ENCODE data around the gene MS4A10.
"Not testable (repeated sequence)": the region's sequence is repeated elsewhere in the genome, so short reads cannot be mapped to it uniquely, and the experiment has no call there.

MS4A10 gene

DNA sequence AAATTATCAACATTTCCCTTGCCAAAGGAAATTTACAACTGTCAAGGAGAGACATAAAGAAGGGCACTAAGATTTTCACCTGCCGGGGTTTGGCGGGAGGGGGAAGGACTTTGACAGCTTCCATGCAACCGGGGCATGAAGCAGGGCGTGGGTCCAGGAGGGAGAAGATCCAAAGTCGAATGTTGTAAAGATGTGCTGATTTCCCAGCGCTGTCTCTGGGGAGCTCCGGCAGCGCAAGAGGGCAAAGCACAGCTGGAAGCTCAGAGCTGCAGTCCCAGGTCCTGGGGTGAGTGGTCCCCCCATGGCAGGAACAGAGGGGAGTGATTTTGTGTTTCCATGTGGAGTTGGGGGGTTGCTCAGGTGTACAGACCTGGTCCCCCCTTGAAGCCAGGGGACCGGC lies at the start of gene MS4A10:
Gene MS4A10 (plus strand): TSS at position 198 of the 400 bp plus-strand sequence. CDS start 5,003 bp downstream, outside the sequence.
- DNase-seq (ENCODE audit: low read depth): no peak

DNA sequence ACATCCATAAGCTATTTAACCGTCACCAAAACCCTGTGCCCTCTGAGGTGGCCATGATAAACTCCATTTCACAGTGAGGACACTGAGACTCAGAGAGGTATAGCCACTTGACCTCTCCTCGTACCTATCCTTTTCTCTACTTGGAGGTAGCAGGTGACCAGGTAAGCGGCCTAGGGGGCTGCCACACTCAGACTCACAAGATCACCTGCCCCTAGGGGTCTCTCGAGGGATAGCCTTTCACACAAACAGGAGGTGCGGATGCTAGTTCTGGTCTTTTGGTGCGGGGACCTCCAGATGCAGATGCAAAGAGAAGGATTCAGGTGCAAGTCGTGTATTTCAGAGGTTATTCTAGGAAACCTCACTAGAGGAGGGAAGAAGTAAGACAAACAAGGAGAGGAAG lies 46.0 kb upstream of the MS4A10 start:
- no peak for DNase-seq (ENCODE audit: low read depth)

DNA sequence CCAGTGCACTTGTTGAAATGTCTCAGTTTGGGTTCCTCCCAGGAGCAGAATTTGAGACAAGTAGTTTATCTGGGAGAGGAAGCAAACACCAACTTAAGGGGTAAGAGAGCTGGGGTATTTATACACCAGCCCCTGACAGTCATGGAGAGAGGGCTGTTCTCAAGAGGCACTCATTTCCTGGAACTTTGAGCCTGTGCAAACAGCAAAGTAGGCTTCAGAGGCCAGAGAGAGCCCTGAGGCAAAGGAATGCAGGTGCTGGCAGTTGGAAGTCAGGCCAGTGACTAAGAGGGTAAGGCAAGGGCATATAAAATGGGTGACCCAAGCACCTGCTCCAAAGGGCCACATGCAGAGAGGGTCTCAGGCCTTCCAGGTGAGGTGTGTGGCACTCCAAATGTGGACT lies 44.6 kb upstream of the MS4A10 start:
- no peak for DNase-seq (ENCODE audit: low read depth)

DNA sequence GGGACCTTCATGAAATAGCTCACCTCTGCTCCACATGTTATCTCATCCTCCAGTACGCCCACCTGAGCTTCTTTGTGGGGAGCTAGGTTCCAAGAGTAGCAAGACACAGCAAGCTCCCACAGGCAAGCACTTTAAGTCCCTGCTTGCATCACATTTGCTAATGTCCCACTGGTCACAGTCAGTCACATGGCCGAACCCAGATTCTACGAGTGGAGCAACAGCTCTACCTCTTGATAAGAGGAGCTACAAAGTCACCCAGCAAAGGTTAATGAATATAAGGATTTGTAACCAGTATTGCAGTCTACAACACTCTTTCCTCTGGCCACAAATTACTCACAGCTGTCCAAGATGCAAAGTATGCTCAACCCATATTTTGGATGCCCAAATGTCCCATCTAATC lies 43.7 kb upstream of the MS4A10 start:
- DNase-seq (ENCODE audit: low read depth): no peak

DNA sequence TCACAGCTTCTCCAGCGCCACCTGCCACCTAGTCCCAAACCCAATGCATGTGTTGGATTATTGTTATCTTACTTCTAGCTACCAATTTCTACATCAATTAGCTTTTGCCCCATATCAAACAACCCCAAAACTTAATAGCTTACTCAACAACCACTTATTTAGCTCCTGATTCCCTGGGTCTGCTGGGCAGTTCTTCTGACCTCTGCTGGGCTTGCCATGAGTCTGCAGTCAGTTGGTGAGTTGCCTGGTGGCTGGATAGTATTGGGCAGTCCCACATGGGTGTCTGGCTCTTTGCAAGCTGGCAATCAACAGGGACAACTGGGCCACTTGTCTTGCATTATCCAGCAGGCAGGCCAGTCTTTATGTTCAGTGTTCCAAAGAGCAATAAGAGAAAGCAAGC lies 42.1 kb upstream of the MS4A10 start:
- no peak for DNase-seq (ENCODE audit: low read depth)

DNA sequence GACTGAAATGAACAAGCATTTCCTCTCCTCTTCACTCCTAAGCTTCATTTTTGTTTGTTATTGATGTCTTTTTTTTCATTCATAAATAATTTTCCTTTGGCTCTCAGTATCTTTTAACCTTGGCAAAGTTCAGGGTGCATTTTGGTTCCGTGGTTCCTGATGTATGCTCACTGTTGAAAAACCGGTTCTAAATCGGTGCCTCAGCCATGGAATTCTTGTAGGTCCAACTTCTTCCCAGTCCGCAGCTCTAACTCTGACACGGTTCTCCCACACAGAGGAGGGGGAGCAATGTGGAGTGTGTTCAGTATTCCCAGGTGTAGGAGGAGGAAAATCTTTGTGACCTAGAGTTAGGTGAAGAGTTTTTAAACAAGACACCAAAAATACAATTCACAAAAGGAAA lies 41.0 kb upstream of the MS4A10 start:
- DNase-seq (ENCODE audit: low read depth): no peak

DNA sequence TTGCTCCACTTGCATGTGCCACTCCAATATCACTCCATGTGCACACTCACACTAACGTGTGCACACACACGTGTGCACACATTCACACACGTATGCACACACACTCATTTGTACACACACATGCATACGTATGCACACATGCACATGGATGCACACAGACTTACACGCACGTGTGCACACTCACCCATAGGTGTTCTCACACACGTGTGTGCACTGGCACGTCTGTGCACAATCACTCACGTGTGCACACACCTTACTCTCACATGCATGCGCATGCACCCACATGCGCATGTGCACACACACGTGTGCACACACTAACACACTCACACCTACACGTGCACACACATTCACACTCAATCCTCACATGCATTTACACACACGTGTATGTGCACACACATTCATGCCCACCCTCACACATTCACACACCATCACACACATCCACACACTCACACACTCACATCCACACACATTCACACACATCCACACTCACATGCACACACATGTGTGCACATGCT lies 37.7 kb upstream of the MS4A10 start:
- no peak for DNase-seq (ENCODE audit: low read depth)

DNA sequence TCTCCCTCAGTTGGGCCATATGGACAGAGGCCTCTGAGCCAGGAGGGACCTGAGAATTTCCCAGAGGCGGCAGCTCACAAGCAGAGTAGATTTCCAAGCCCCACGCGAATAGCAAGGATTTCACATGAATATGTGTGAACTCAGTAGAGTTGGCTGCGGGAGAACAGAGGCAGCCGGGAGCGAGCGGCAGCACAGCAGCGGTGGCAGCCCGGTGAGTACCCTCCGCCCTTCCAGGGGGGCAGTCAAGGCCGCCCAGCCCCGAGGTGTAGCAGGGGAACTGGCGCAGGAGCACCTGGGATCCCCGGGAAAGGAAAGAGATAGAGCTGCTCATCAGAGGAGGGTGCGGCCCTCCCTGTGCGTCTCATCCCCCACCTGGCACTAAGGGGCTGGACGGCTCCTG lies 36.9 kb upstream of the MS4A10 start:
- no peak for DNase-seq (ENCODE audit: low read depth)

DNA sequence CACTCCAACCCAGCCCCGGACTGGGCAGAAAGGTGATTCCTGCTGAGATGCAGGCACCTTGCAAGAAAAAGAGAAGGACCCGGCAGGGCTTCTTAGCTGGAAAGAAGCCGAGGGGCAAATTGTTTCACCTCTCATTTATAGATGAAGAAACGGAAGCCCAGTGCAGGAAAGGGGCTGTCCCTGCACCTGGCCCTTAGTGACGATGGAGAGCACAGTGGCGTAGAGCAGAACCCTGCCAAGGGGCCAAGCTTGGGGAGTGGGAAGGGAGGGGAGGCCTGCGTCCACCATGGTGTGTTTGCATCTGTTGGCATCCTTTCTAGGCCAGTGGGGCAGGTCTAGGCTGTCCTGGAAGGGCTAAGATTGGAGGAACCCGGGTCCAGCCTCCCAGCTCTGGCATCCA lies 36.3 kb upstream of the MS4A10 start:
- no peak for DNase-seq (ENCODE audit: low read depth)

DNA sequence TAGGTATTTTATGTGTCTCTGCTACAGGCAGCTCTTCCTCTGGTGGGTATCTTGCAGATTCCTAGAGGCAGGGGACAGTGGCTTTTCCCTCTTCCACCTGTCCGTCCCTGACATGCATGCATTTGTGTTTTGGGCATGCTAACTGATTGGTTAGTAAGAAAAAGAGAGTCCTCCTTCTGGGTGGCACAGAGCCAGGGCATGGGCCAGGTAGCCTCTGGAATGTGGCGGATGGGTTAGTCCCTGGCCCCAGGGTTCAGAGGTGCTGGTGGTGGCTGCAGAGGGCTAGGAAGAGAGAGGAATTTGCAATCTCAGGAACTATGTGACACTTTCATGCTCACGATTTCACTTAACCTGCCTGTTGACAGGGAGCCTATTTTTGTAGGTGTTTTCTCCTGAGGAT lies 34.2 kb upstream of the MS4A10 start:
- no peak for DNase-seq (ENCODE audit: low read depth)

DNA sequence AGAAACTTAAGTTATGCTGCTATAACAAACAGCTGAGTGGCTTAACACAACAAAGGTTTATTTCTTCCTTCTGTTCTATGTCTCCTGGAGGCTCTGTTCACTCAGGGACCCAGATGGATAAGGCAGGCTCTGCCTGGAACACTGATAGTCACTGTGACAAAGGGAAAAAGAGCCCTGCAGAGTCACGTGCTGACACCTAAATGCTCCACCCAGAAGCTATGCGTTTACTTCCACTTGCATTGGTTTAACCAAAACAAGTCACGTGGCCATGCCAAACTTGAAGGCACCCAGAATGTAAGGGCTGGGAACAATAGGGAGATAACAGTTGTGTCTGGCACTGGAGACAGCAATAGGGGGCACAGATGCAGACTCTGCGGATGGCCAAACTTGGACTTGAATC lies 31.8 kb upstream of the MS4A10 start:
- DNase-seq (ENCODE audit: low read depth): no peak

DNA sequence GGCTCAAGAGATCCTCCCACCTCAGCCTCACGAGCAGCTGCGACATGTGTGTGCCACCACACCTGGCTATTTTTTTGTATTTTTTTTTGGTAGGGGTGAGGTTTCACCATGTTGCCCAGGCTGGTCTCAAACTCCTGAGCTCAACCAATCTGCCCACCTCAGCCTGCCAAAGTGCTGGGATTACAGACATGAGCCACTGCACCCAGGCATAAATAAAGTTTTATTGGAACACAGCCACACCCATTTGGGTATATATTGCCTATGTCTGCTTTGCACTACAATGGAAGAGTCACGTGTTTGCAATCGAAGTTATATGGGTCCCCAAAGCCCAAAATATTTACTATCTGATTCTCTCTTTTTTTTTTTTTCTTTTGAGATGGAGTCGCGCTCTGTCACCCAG lies 30.2 kb upstream of the MS4A10 start:
- no peak for DNase-seq (ENCODE audit: low read depth)

DNA sequence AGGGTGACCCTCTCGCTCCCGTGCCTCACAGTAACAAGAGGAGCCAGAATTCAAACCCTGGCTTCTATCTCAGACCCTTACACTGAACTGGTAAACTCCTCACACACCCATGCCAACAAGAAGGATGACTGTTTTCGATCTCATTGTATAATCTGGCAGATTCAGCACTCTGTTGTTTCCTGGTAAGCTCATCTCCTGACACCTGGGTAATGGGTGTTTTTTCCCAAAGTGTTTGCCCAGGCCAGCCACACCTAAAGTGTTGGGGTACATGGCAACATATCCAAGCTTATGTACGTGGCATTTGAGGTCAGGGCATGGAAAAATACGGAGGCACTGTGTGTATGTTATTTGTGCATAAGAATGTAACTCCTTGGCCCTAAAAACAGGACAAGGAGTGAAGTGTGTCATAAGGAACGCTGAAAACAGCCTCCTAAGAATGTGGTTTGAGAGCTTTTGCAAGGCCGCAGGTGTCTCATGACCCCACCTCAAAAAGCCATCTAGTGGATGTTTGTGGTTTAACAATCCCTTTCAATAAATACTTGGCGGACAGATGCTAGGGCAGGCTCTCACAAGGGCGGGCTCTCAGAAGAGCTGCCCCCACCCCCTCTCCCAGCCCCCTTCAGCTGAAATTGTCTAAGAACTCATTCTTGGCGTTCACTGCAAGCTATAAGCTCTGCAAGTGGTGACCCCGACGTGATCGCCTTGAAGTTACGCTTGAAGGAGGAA lies 28.7 kb upstream of the MS4A10 start, which contains the start of gene MS4A15:
Gene MS4A15 (plus strand): TSS at position 561 of the 726 bp plus-strand sequence. CDS start 6,867 bp downstream, outside the sequence.
- DNase-seq (ENCODE audit: low read depth): no peak

DNA sequence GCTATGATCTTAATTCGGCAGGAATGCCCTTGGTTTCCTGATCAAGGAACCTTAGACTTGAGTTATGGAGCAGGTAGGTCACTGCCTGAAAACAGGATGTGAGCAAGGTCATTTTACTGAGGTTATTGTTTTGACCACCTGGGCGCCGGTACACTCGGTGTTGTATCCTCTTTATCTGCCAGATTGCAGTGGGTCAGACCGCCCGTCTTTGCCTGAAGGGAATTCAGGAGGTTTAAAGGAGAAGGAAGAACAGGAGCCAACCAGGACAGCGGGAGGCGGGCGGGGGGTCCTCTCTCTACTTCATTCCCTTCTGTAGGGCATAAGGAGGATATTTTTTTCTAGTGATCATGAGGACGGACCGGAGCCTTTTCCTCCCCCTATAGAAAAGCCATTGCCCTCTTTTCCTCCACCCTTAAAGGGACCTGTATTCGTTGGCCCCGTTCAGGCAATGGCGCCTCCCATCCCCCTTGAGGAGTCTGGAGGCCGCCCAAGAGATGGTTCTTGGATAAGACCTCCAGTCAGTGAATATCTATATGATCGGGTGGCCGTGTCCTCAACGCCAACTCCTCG lies 27.8 kb upstream of the MS4A10 start:
- no peak for DNase-seq (ENCODE audit: low read depth)

DNA sequence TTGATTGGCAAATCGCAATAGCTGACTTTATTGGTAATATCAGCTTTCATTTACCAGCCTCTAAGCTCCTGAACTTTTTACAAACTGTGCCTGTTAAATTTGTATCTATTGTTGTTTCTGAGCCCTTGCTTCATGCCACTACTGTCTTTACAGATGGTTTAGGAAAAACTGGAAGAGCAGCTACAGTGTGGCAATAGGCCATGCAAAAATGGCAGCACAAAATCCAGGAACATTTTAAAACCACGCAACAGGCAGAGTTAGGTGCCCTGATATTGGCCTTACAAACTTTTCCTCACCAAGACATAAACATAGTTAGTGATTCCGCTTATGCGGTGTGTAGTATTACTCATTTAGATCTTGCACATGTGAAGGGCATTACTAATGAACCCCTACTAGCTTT lies 26.5 kb upstream of the MS4A10 start:
- not testable (repeated sequence) for DNase-seq (ENCODE audit: low read depth)

DNA sequence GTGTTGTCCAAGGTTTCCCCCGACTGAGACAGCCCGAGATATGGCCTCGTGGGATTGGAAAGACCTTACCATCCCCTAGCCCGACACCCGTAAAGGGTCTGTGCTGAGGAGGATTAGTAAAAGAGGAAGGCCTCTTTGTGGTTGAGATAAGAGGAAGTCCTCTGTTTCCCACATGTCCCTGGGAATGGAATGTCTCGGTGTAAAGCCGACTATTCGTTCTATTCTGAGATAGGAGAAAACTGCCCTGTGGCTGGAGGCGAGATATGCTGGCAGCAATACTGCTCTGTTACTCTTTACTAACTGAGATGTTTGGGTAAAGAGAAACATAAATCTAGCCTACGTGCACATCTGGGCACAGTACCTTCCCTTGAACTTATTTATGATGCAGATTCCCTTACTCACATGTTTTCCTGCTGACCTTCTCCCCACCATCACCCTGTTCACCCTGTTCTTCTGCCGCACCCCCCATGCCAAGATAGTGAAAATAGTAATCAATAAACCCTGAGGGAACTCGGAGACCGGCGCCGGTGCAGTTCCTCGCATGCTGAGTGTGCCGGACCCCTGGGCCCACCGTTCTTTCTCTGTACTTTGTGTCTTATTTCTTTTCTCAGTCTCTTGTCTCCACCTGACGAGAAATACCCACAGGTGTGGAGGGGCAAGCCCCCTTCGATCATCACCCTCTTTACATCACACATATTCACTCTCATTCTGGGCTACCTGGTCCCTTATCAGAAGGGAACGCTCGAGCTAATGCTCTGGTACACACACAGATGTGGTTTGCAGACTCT lies 25.5 kb upstream of the MS4A10 start:
- DNase-seq (ENCODE audit: low read depth): not testable (repeated sequence)

DNA sequence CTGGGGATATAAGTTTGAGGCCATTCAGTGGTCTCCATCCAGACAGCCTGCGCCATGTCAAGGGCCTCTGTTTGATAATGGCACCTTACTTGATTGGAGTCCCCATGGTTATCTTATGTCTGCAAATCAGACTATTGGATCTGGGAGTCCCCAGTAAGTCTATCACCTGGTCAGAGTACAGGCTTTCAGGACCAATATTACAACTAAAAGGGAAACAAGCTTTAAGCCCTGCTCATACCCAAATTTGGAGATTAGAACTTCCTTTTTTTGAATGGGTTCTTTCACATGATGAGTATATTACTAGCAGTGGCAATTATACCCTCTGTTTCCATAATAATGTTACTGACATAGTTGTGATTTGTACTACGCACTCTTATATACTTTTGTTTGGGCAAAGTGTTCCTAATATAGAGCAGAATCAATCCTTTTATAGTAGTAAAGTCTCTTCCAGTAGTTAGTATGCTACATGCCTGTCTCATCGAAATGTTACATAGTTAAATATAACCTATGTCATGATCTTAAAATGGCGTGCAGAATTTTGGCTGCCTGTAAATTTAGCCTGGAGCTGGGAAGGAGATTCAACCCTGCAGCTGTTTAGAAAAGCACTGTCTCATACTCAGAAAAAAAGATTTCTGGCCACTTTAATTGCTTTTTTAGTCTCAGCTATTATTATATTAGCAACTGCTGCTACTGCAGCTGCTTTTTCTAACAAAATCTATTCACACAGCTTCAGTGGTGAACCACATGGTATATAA lies 23.5 kb upstream of the MS4A10 start:
- no peak for DNase-seq (ENCODE audit: low read depth)

DNA sequence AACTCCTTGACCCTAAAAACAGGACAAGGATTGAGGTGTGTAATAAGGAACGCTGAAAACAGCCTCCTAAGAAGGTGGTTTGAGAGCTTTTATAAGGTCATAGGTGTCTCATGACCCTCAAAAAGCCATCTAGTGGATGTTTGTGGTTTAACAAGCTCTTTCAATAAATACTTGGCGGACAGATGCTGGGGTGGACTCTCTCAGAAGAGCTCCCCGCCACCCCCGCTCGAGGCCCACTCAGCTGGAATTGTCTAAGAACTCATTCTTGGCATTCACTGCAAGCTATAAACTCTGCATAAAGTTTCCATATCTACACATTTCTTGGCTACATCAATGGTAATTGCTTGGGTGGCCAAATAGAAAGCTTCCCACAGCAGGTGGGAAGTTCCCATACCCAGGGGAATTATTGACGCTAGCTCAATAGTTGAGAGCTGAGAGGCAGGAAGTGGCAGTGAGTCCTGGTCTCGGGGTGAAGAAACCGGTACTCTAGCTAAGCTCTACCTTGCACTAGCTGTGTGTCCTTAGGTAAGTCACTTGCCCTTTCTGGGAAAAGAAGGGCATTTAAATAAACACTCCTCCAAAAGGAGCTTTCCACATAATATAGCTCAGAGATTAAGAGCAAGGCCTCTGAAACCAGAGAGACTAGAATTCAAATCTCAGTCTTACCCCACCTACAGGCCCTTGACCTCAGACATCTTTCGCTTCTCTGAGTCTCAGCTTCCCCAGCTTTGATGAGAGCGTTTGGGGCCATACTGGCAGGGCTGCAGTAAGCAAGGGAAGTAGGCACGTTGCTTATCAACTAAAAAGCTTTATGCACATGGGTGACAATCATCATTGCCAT lies 22.1 kb upstream of the MS4A10 start:
- DNase-seq (ENCODE audit: low read depth): no peak

DNA sequence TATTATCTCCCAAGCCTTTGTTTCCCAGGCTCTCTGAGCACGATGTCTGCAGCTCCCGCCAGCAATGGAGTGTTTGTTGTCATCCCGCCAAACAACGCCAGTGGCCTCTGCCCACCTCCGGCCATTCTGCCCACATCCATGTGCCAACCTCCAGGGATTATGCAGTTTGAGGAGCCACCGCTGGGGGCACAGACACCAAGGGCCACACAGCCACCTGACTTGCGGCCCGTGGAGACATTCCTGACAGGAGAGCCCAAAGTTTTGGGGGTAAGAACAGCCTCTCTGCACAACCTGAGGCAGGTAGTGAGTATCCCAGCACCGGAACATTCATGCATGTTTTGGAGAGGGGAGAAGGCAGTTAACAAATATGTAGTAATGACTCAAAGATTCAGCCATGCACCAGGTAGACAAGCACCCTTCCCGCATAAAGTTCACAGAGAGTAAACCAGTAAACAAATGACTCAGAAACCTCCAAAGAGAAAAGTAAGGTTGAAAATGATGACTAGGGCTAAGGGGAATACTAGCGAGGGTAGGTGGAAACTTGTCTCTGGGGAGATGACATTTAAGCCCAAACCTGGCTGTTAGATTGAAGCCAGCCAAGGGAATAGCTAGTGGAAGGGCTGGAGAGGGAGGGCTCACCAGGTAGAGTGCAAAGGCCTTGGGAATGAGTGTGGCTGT lies 21.3 kb upstream of the MS4A10 start:
- DNase-seq (ENCODE audit: low read depth): no peak

DNA sequence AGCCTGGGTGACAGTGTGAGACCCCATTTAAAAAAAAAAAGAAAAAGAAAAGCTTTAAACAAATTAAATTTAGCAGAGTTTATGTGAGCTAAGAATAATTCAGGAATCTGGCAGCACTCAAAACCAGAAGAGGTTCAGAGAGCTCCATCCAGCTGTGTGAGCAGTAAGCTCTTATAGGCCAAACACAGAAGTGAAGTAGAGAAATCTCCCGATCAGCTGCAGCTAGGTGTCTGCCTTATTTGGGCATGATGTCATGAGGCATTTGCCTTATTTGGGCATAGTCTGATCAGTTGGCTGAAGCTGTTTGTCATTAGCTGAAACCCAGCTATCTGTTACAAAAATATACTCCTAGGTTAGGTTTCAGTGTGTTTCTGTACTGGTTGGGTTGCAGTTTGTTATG lies 20.3 kb upstream of the MS4A10 start:
- no peak for DNase-seq (ENCODE audit: low read depth)

DNA sequence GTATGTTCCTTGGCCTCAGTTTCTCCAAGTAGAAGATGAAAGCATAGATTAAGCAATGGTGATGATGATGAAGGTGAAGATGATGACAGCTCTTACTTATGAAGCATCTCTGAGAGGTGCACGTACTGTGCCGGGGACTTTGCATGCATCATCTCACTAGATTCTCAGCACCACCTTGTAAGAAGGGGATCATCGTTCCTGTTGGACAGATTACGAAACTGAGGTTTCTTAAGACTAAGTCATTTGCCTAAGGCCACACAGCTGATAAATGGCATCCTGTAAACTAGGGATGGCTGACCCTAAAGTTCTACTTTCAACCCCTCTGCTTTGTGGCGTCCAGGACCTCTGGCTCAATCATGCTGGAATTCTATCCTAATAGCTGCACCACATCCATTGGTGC lies 19.8 kb upstream of the MS4A10 start:
- DNase-seq (ENCODE audit: low read depth): no peak
